ENCODE results near the gene WDR55.
"Not testable (repeated sequence)": the region's sequence is repeated elsewhere in the genome, so short reads cannot be mapped to it uniquely, and the experiment has no call there.

The WDR55 gene

GRCh38 chr5:140713562-140714094, 48.9 kb downstream of the WDR55 start:
- H3K27me3 ChIP-seq (ENCODE audit: low read length): no peaks in the 10 kb centered on the region
- no peaks in the 10 kb centered on the region for H3K9me3 ChIP-seq (ENCODE audit: insufficient read depth, low read length)
- no peaks in the 10 kb centered on the region for H3F3A ChIP-seq (ENCODE audit: insufficient read depth)
- no peak overlapping the region for H3K27ac ChIP-seq (ENCODE audit: low read depth, low read length)
- no peaks in the 10 kb centered on the region for H3K9me2 ChIP-seq (replicated peaks; ENCODE audit: insufficient read depth, low read length)
- H3K79me2 ChIP-seq (ENCODE audit: insufficient read depth, low read length): no peaks in the 10 kb centered on the region
- H4K20me1 ChIP-seq (ENCODE audit: low read depth, low read length): no peaks in the 10 kb centered on the region
- no peak overlapping the region for H3K9ac ChIP-seq (ENCODE audit: low read length)
- TF ChIP-seq, protein P1, sequence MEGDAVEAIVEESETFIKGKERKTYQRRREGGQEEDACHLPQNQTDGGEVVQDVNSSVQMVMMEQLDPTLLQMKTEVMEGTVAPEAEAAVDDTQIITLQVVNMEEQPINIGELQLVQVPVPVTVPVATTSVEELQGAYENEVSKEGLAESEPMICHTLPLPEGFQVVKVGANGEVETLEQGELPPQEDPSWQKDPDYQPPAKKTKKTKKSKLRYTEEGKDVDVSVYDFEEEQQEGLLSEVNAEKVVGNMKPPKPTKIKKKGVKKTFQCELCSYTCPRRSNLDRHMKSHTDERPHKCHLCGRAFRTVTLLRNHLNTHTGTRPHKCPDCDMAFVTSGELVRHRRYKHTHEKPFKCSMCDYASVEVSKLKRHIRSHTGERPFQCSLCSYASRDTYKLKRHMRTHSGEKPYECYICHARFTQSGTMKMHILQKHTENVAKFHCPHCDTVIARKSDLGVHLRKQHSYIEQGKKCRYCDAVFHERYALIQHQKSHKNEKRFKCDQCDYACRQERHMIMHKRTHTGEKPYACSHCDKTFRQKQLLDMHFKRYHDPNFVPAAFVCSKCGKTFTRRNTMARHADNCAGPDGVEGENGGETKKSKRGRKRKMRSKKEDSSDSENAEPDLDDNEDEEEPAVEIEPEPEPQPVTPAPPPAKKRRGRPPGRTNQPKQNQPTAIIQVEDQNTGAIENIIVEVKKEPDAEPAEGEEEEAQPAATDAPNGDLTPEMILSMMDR (IDR thresholded peaks at IDR 0.05; ENCODE audit: insufficient read depth, low read length, poor library complexity, severe bottlenecking): no peak
- TF ChIP-seq EZH2phosphoT487 (conservative IDR thresholded peaks at IDR 0.05; ENCODE audit: low read length): no peak
- no peaks in the 10 kb centered on the region for H3K36me3 ChIP-seq (ENCODE audit: low read length)
- no peak overlapping the region for H3K4me2 ChIP-seq (ENCODE audit: low read depth, low read length, poor library complexity, severe bottlenecking)
- no peak overlapping the region for H2AFZ ChIP-seq (ENCODE audit: low read depth, low read length, severe bottlenecking)
- no peak overlapping the region for H3K4me3 ChIP-seq (ENCODE audit: insufficient read depth, low read length, poor library complexity, severe bottlenecking)

DNA sequence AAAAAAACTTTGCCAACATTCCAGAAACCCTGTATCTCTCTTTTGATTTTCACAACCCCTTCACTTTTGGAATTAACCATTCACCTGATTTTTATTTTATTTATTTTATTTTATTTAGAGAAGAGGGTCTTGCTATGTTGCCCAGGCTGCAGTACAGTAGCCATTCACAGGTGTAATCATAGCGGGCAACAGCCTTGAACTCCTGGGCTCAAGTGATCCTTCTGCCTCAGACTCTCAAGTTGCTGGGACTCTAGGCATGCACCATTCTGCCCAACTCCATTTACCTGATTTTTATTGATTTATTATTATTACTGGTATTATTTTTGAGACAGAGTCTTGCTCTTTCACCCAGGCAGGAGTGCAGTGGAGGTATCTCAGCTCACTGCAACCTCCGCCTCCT, 51.5 kb downstream of the WDR55 start:
- not testable (repeated sequence) for H4K20me1 ChIP-seq (ENCODE audit: low read depth, low read length); H3K4me2 ChIP-seq (ENCODE audit: low read depth, low read length, poor library complexity, severe bottlenecking); H3K9me3 ChIP-seq (ENCODE audit: insufficient read depth, low read length); H2AFZ ChIP-seq (ENCODE audit: low read depth, low read length, severe bottlenecking); H3K27me3 ChIP-seq (ENCODE audit: low read length); H3K36me3 ChIP-seq (ENCODE audit: low read length); H3K27ac ChIP-seq (ENCODE audit: low read depth, low read length); H3K79me2 ChIP-seq (ENCODE audit: insufficient read depth, low read length); H3K4me3 ChIP-seq (ENCODE audit: insufficient read depth, low read length, poor library complexity, severe bottlenecking); H3K9me2 ChIP-seq (replicated peaks; ENCODE audit: insufficient read depth, low read length); H3F3A ChIP-seq (ENCODE audit: insufficient read depth); H3K9ac ChIP-seq (ENCODE audit: low read length)

- H3K9ac ChIP-seq (ENCODE audit: low read length): no peak overlapping the region
- H2AFZ ChIP-seq (ENCODE audit: low read depth, low read length, severe bottlenecking): no peak overlapping the region
- H3K27ac ChIP-seq (ENCODE audit: low read depth, low read length): no peak overlapping the region
These were observed 53.5 kb downstream of the WDR55 start for GRCh38 chr5:140718266-140718592.

DNA sequence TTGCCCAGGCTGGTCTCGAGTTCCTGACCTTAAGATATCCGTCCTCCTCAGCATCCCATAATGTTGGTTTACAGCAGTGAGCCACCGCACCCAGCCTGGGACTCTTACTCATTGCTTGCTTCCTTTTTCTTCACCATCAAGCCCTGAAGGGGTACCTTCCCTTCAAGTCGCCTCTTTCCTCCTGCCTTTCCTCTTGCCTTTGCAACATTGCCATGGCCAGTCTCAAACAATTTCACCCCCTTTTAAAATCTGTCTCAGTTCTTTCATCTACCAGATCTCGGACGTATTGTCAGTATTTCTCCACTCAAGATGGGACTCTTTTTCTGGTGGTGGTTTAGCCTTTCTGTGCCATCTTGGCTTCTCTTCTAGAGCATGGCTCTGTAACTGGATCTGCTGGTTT, 56.0 kb downstream of the WDR55 start:
- not testable (repeated sequence) for H3K9ac ChIP-seq (ENCODE audit: low read length); H4K20me1 ChIP-seq (ENCODE audit: low read depth, low read length); H2AFZ ChIP-seq (ENCODE audit: low read depth, low read length, severe bottlenecking); H3K27me3 ChIP-seq (ENCODE audit: low read length); H3K36me3 ChIP-seq (ENCODE audit: low read length); H3K9me3 ChIP-seq (ENCODE audit: insufficient read depth, low read length); H3K4me3 ChIP-seq (ENCODE audit: insufficient read depth, low read length, poor library complexity, severe bottlenecking); H3F3A ChIP-seq (ENCODE audit: insufficient read depth); H3K79me2 ChIP-seq (ENCODE audit: insufficient read depth, low read length); H3K27ac ChIP-seq (ENCODE audit: low read depth, low read length); H3K9me2 ChIP-seq (replicated peaks; ENCODE audit: insufficient read depth, low read length); H3K4me2 ChIP-seq (ENCODE audit: low read depth, low read length, poor library complexity, severe bottlenecking)

More at GRCh38 chr5:140718266-140718592, 53.5 kb downstream of the WDR55 start:
- no peaks in the 10 kb centered on the region for H4K20me1 ChIP-seq (ENCODE audit: low read depth, low read length)
- no peaks in the 10 kb centered on the region for H3F3A ChIP-seq (ENCODE audit: insufficient read depth)
- H3K4me3 ChIP-seq (ENCODE audit: insufficient read depth, low read length, poor library complexity, severe bottlenecking): no peak overlapping the region
- TF ChIP-seq EZH2phosphoT487 (conservative IDR thresholded peaks at IDR 0.05; ENCODE audit: low read length): no peak
- TF ChIP-seq, protein P1 (IDR thresholded peaks at IDR 0.05; ENCODE audit: insufficient read depth, low read length, poor library complexity, severe bottlenecking): no peak
- no peaks in the 10 kb centered on the region for H3K36me3 ChIP-seq (ENCODE audit: low read length)
- H3K27me3 ChIP-seq (ENCODE audit: low read length): no peaks in the 10 kb centered on the region
- no peak overlapping the region for H3K4me2 ChIP-seq (ENCODE audit: low read depth, low read length, poor library complexity, severe bottlenecking)
- no peaks in the 10 kb centered on the region for H3K9me3 ChIP-seq (ENCODE audit: insufficient read depth, low read length)
- H3K9me2 ChIP-seq (replicated peaks; ENCODE audit: insufficient read depth, low read length): no peaks in the 10 kb centered on the region
- H3K79me2 ChIP-seq (ENCODE audit: insufficient read depth, low read length): no peaks in the 10 kb centered on the region

DNA sequence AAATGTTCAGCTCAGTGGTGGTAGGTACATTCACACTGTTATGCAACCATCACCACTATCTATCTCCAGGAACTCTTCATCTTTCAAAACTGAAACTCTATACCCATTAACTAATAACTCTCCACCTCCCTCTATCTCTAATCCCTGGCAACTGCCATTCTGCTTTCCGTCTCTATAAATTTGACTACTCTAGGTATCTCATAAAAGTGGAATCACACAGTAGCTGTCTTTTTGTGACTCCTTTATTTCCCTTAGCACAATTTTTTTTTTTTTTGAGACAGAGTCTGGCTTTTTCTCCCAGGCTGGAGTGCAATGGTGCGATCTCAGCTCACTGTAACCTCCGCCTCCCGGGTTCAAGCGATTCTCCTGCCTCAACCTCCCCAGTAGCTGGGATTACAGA, 56.7 kb downstream of the WDR55 start:
- H3K9ac ChIP-seq (ENCODE audit: low read length); H3K79me2 ChIP-seq (ENCODE audit: insufficient read depth, low read length); H3K27me3 ChIP-seq (ENCODE audit: low read length); H3K9me3 ChIP-seq (ENCODE audit: insufficient read depth, low read length); H3K36me3 ChIP-seq (ENCODE audit: low read length); H2AFZ ChIP-seq (ENCODE audit: low read depth, low read length, severe bottlenecking); H3K4me2 ChIP-seq (ENCODE audit: low read depth, low read length, poor library complexity, severe bottlenecking); H3K9me2 ChIP-seq (replicated peaks; ENCODE audit: insufficient read depth, low read length); H3F3A ChIP-seq (ENCODE audit: insufficient read depth); H3K4me3 ChIP-seq (ENCODE audit: insufficient read depth, low read length, poor library complexity, severe bottlenecking); H4K20me1 ChIP-seq (ENCODE audit: low read depth, low read length); H3K27ac ChIP-seq (ENCODE audit: low read depth, low read length): not testable (repeated sequence)
